HEK293 (cell line): ENCODE results near the gene PROM2.

Experiments used
- SETDB1 ChIP-seq: IDR thresholded peaks from one replicate; pipeline ENCODE4 v1.6.1; 2017; ENCODE audit warnings: mild to moderate bottlenecking, low read length, moderate library complexity, mixed read lengths; ENCODE audit not compliant: insufficient read length
- YY1 ChIP-seq: fragments of 450-650 bp; formaldehyde crosslinking; IDR thresholded peaks from 2 replicates; pipeline ENCODE4 v1.5.1; 2018; ENCODE audit warnings: missing biosample characterization, missing genetic modification characterization
- ZFP37 ChIP-seq: fragments of 450-650 bp; formaldehyde crosslinking; IDR thresholded peaks from 2 replicates; pipeline ENCODE4 v1.5.1; 2016; ENCODE audit warnings: missing biosample characterization, missing genetic modification characterization
- ZNF121 ChIP-seq: fragments of 450-650 bp; formaldehyde crosslinking; IDR thresholded peaks from 2 replicates; pipeline ENCODE4 v1.5.1; 2016; ENCODE audit warnings: missing biosample characterization, missing genetic modification characterization
- ZNF174 ChIP-seq: fragments of 450-650 bp; formaldehyde crosslinking; IDR thresholded peaks from 2 replicates; pipeline ENCODE4 v1.5.0; 2017; ENCODE audit warnings: missing biosample characterization, mild to moderate bottlenecking, missing genetic modification characterization
- ZNF184 ChIP-seq: fragments of 450-650 bp; IDR thresholded peaks from 2 replicates; pipeline ENCODE4 v1.5.1; 2018; ENCODE audit warnings: missing biosample characterization, mild to moderate bottlenecking, missing genetic modification characterization
- ZNF23 ChIP-seq: fragments of 450-650 bp; formaldehyde crosslinking; IDR thresholded peaks from 2 replicates; pipeline ENCODE4 v1.5.1; 2016; ENCODE audit warnings: missing biosample characterization, missing genetic modification characterization, borderline replicate concordance
- ZNF394 ChIP-seq: fragments of 450-650 bp; formaldehyde crosslinking; IDR thresholded peaks from 2 replicates; pipeline ENCODE4 v1.5.1; 2016; ENCODE audit warnings: missing biosample characterization, missing genetic modification characterization, mild to moderate bottlenecking, moderate library complexity, borderline replicate concordance
- ZNF501 ChIP-seq: fragments of 450-650 bp; formaldehyde crosslinking; IDR thresholded peaks from 2 replicates; pipeline ENCODE4 v1.5.1; 2016; ENCODE audit warnings: missing biosample characterization, missing genetic modification characterization
- ZNF747 ChIP-seq: fragments of 450-650 bp; formaldehyde crosslinking; IDR thresholded peaks from 2 replicates; pipeline ENCODE4 v1.5.1; 2016; ENCODE audit warnings: missing biosample characterization, missing genetic modification characterization
- TF ChIP-seq, protein P1 (sequence below): fragments of 450-650 bp; formaldehyde crosslinking; IDR thresholded peaks from 2 replicates; pipeline ENCODE4 v1.5.1; 2016; ENCODE audit warnings: missing biosample characterization, missing genetic modification characterization, low read depth
- TF ChIP-seq, protein P2 (sequence below): fragments of 450-650 bp; formaldehyde crosslinking; IDR thresholded peaks from 2 replicates; pipeline ENCODE4 v1.5.0; 2017; ENCODE audit warnings: missing biosample characterization, missing genetic modification characterization, borderline replicate concordance
- TF ChIP-seq, protein P3 (sequence below): fragments of 450-650 bp; formaldehyde crosslinking; IDR thresholded peaks from 2 replicates; pipeline ENCODE4 v1.5.1; 2016; ENCODE audit warnings: missing biosample characterization, missing genetic modification characterization
- TF ChIP-seq, protein P4 (sequence below): fragments of 450-650 bp; formaldehyde crosslinking; IDR thresholded peaks from 2 replicates; pipeline ENCODE4 v1.5.1; 2016; ENCODE audit warnings: missing biosample characterization, missing genetic modification characterization

DNA sequence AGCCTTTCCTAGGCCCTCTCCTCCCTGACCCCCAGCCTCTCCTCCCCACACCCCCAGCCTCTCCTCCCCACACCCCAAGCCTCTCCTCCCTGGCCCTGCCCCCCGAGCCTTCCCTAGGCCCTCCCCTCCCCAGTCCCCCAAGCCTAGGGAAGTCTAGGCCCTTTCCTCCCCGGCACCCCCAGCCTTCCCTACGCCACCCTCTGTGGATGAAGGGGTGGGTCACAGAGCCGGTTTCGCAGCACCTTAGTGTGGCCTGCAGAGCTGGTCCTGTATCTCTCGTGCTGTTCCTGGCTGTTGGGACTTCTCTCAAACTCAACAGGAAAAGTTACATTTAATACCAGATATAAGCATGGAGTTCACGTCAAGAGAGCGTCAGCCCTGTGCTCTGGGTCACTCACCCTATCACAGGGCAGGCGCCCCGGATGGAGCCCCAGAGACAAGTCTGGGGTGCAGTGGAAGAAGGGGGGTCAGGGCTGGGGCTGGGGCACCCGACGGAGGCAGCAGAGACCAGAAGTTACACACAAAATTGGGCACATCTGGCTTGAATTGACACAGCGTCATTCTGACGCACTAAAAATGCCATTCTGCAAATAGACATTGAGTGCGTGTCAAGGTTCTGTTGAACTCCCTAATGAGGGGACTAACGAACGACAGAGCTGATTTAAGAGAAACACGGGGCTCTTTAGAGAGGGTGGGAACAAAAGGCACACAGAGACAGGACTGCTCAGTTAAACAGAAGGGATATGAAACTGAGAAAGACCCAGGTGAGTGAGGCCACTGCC, 46.9 kb downstream of the PROM2 start:
- TF ChIP-seq ZNF501 (no peak), ZFP37 (tag by site-specific recombination) (no peak), ZNF184 (tag by site-specific recombination) (no peak), ZNF23 (tag by site-specific recombination) (no peak), SETDB1 (no peak), ZNF174 (tag by site-specific recombination) (no peak), YY1 (no peak), ZNF747 (tag by site-specific recombination) (no peak), ZNF121 (tag by site-specific recombination) (no peak), ZNF394 (tag by site-specific recombination) (no peak)
- TF ChIP-seq, protein P1, sequence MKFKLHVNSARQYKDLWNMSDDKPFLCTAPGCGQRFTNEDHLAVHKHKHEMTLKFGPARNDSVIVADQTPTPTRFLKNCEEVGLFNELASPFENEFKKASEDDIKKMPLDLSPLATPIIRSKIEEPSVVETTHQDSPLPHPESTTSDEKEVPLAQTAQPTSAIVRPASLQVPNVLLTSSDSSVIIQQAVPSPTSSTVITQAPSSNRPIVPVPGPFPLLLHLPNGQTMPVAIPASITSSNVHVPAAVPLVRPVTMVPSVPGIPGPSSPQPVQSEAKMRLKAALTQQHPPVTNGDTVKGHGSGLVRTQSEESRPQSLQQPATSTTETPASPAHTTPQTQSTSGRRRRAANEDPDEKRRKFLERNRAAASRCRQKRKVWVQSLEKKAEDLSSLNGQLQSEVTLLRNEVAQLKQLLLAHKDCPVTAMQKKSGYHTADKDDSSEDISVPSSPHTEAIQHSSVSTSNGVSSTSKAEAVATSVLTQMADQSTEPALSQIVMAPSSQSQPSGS (tag by site-specific recombination): no peak
- TF ChIP-seq, protein P2, sequence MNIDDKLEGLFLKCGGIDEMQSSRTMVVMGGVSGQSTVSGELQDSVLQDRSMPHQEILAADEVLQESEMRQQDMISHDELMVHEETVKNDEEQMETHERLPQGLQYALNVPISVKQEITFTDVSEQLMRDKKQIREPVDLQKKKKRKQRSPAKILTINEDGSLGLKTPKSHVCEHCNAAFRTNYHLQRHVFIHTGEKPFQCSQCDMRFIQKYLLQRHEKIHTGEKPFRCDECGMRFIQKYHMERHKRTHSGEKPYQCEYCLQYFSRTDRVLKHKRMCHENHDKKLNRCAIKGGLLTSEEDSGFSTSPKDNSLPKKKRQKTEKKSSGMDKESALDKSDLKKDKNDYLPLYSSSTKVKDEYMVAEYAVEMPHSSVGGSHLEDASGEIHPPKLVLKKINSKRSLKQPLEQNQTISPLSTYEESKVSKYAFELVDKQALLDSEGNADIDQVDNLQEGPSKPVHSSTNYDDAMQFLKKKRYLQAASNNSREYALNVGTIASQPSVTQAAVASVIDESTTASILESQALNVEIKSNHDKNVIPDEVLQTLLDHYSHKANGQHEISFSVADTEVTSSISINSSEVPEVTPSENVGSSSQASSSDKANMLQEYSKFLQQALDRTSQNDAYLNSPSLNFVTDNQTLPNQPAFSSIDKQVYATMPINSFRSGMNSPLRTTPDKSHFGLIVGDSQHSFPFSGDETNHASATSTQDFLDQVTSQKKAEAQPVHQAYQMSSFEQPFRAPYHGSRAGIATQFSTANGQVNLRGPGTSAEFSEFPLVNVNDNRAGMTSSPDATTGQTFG (tag by site-specific recombination): no peak
- TF ChIP-seq, protein P3, sequence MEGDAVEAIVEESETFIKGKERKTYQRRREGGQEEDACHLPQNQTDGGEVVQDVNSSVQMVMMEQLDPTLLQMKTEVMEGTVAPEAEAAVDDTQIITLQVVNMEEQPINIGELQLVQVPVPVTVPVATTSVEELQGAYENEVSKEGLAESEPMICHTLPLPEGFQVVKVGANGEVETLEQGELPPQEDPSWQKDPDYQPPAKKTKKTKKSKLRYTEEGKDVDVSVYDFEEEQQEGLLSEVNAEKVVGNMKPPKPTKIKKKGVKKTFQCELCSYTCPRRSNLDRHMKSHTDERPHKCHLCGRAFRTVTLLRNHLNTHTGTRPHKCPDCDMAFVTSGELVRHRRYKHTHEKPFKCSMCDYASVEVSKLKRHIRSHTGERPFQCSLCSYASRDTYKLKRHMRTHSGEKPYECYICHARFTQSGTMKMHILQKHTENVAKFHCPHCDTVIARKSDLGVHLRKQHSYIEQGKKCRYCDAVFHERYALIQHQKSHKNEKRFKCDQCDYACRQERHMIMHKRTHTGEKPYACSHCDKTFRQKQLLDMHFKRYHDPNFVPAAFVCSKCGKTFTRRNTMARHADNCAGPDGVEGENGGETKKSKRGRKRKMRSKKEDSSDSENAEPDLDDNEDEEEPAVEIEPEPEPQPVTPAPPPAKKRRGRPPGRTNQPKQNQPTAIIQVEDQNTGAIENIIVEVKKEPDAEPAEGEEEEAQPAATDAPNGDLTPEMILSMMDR (tag by site-specific recombination): no peak
- TF ChIP-seq, protein P4, sequence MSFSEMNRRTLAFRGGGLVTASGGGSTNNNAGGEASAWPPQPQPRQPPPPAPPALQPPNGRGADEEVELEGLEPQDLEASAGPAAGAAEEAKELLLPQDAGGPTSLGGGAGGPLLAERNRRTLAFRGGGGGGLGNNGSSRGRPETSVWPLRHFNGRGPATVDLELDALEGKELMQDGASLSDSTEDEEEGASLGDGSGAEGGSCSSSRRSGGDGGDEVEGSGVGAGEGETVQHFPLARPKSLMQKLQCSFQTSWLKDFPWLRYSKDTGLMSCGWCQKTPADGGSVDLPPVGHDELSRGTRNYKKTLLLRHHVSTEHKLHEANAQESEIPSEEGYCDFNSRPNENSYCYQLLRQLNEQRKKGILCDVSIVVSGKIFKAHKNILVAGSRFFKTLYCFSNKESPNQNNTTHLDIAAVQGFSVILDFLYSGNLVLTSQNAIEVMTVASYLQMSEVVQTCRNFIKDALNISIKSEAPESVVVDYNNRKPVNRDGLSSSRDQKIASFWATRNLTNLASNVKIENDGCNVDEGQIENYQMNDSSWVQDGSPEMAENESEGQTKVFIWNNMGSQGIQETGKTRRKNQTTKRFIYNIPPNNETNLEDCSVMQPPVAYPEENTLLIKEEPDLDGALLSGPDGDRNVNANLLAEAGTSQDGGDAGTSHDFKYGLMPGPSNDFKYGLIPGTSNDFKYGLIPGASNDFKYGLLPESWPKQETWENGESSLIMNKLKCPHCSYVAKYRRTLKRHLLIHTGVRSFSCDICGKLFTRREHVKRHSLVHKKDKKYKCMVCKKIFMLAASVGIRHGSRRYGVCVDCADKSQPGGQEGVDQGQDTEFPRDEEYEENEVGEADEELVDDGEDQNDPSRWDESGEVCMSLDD (tag by site-specific recombination): no peak
